PC-9 (cell line): ENCODE measurements around the gene B3GAT1. TPM values are rescaled to one million over a fixed set of nuclear protein-coding genes. Genes with fewer than 3 reads are reported as not detected.

Experiments used
- BruUV-seq: library from RNA; stranded (reverse); fragments of 400-500 nt; replicated peaks from 2 replicates; lab custom pipeline; 2021; lab: Mats Ljungman, UMichigan
- CTCF ChIA-PET: fragments of 300-600 bp; sonication (Branson Sonifier 250); formaldehyde crosslinking; loops from one replicate; lab custom pipeline; 2022; ENCODE audit warnings: antibody characterized with exemption; lab: Charles Lee
- POLR2A ChIA-PET: fragments of 300-600 bp; sonication (Branson Sonifier 250); formaldehyde crosslinking; loops from one replicate; lab custom pipeline; 2022; ENCODE audit warnings: antibody characterized with exemption; ENCODE audit not compliant: unreplicated experiment; lab: Charles Lee
- DNase-seq, 2 experiments: peaks; one replicate each; pipeline versions ENCODE4 v3.0.0 to v3.0.0-alpha.2; 2015 to 2022; ENCODE audit warnings: mixed read lengths in 1 of 2
- H2AFZ ChIP-seq: fragments of 200-600 bp; sonication (generic); 2 replicates; pipeline ENCODE4 v1.8.1; 2017; ENCODE audit warnings: antibody characterized with exemption
- H3F3A ChIP-seq: fragments of 200-600 bp; sonication (generic); 2 replicates; pipeline ENCODE4 v1.8.1; 2017; ENCODE audit warnings: antibody characterized with exemption, mild to moderate bottlenecking, low read depth; ENCODE audit not compliant: insufficient read depth
- H3K27ac ChIP-seq: fragments of 200-600 bp; sonication (generic); 2 replicates; pipeline ENCODE4 v1.6.1; 2016; ENCODE audit warnings: mixed run types
- H3K27me3 ChIP-seq: fragments of 200-600 bp; sonication (generic); 2 replicates; pipeline ENCODE4 v1.6.1; 2016; ENCODE audit warnings: low read depth, mixed run types; ENCODE audit not compliant: insufficient read depth
- H3K36me3 ChIP-seq: fragments of 200-600 bp; sonication (generic); 2 replicates; pipeline ENCODE4 v1.6.1; 2016; ENCODE audit warnings: low read depth, mixed run types
- H3K4me1 ChIP-seq: fragments of 200-600 bp; sonication (generic); replicated peaks from 2 replicates; pipeline ENCODE4 v1.6.1; 2016; ENCODE audit warnings: mixed run types; ENCODE audit not compliant: insufficient read depth
- H3K4me2 ChIP-seq: fragments of 200-600 bp; sonication (generic); 2 replicates; pipeline ENCODE4 v1.6.1; 2017; ENCODE audit warnings: mixed run types
- H3K4me3 ChIP-seq: fragments of 200-600 bp; sonication (generic); 2 replicates; pipeline ENCODE4 v1.6.1; 2016; ENCODE audit warnings: mixed run types
- H3K79me2 ChIP-seq: fragments of 200-600 bp; sonication (generic); 2 replicates; pipeline ENCODE4 v1.6.1; 2017; ENCODE audit warnings: low read depth, mixed run types
- H3K9me2 ChIP-seq: fragments of 200-600 bp; sonication (generic); 2 replicates; pipeline ENCODE4 v1.8.1; 2017; ENCODE audit warnings: mild to moderate bottlenecking; ENCODE audit not compliant: insufficient read depth
- H3K9me3 ChIP-seq: fragments of 200-600 bp; sonication (generic); 2 replicates; pipeline ENCODE4 v1.8.1; 2016; ENCODE audit warnings: low read depth; ENCODE audit not compliant: insufficient read depth
- H4K20me1 ChIP-seq: fragments of 200-600 bp; sonication (generic); 2 replicates; pipeline ENCODE4 v1.8.1; 2017; ENCODE audit not compliant: insufficient read depth
- EZH2 ChIP-seq: fragments of 200-600 bp; sonication (generic); IDR thresholded peaks from 2 replicates; pipeline ENCODE4 v1.8.0; 2017; ENCODE audit warnings: antibody characterized with exemption, low read depth
- intact Hi-C: fragments of 100-400 bp; cut with micrococcal nuclease; formaldehyde crosslinking; loops from one replicate; pipeline ENCODE4 v1.10.0; 2022; ENCODE audit not compliant: unreplicated experiment
- total RNA-seq: library from RNA; stranded (reverse); gene quantifications from 2 replicates; pipeline ENCODE4 v1.2.3, GENCODE V29; 2021
- TF ChIP-seq, protein P1 (sequence below): fragments of 200-600 bp; sonication (generic); conservative IDR thresholded peaks from 2 replicates; pipeline ENCODE4 v1.6.1; 2017; ENCODE audit warnings: mixed run types, antibody characterized with exemption, mild to moderate bottlenecking, moderate library complexity

Gene B3GAT1
- total RNA-seq, 1 experiment from 2014 or later, result not detected

DNA sequence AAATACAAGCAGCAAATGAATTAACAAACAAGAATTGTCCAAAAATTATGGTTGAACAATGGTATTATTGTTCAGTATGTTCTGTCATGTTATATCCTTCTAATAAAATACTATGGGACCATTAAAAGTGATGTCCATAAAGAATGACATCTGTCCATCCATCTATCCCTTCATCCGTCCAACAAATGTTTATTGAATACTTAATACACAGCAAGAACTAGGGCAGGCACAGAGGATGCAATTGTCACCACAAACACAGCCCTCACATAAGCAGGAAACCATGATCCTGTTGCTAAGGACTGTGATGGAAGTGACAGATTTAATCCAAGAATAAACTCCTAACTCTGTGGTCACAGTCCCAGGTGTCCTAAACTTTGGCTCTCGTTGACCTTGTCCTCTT, 20.7 kb upstream of the B3GAT1 start:
- BruUV-seq, result no TSS peak

DNA sequence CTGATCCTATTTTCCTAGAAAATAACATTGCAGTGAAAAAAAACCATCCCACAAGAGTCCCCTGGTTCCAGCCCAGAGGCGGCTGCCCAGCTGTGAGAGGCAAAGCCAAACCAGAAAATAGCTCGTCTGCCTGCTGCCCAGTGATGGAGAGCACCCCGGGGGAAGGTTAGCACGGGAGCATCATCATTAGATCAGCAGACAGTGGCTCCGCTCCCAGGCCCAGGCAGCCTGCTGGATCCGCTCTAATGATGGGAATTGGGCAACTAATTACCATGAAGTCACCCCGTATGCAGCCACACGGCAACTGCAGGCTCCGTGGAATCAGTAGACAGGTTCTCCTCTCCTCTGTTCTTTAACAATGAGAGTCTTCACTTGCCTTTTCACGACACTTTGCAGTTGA, 17.1 kb upstream of the B3GAT1 start:
- Histone ChIP-seq H3K9me3 (no peaks in the 10 kb centered on the region), H3K27me3 (peaks cover 99% of the 10 kb centered on the region), H3K4me2 (no peak overlapping the region), H3K4me1 (no peaks in the 10 kb centered on the region), H3F3A (no peaks in the 10 kb centered on the region), H2AFZ (no peak overlapping the region), H3K36me3 (no peaks in the 10 kb centered on the region), H4K20me1 (no peaks in the 10 kb centered on the region), H3K9me2 (no peaks in the 10 kb centered on the region), H3K4me3 (no peak overlapping the region), H3K27ac (no peak overlapping the region), H3K79me2 (no peaks in the 10 kb centered on the region)
- TF ChIP-seq, protein P1, sequence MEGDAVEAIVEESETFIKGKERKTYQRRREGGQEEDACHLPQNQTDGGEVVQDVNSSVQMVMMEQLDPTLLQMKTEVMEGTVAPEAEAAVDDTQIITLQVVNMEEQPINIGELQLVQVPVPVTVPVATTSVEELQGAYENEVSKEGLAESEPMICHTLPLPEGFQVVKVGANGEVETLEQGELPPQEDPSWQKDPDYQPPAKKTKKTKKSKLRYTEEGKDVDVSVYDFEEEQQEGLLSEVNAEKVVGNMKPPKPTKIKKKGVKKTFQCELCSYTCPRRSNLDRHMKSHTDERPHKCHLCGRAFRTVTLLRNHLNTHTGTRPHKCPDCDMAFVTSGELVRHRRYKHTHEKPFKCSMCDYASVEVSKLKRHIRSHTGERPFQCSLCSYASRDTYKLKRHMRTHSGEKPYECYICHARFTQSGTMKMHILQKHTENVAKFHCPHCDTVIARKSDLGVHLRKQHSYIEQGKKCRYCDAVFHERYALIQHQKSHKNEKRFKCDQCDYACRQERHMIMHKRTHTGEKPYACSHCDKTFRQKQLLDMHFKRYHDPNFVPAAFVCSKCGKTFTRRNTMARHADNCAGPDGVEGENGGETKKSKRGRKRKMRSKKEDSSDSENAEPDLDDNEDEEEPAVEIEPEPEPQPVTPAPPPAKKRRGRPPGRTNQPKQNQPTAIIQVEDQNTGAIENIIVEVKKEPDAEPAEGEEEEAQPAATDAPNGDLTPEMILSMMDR, result no peak
- no peak for TF ChIP-seq EZH2
- intact Hi-C loops, result no loop called here
- DNase-seq, result no peak
- BruUV-seq, result no TSS peak
- ChIA-PET POLR2A (no interaction called here), CTCF (no interaction called here)

More for the DNA sequence above, 20.7 kb upstream of the B3GAT1 start:
- H3K4me2 ChIP-seq, result no peak overlapping the region
- H3K9me3 ChIP-seq, result no peaks in the 10 kb centered on the region
- H3K4me1 ChIP-seq, result no peaks in the 10 kb centered on the region
- H3K79me2 ChIP-seq, result no peaks in the 10 kb centered on the region
- intact Hi-C loops, result no loop called here
- TF ChIP-seq EZH2, result no peak
- TF ChIP-seq, protein P1, result no peak
- H3K9me2 ChIP-seq, result no peaks in the 10 kb centered on the region
- H3K27ac ChIP-seq, result no peak overlapping the region
- no peaks in the 10 kb centered on the region for H4K20me1 ChIP-seq
- H3F3A ChIP-seq, result no peaks in the 10 kb centered on the region
- no peak overlapping the region for H2AFZ ChIP-seq
- CTCF ChIA-PET, result no interaction called here
- no peaks in the 10 kb centered on the region for H3K36me3 ChIP-seq
- no peak overlapping the region for H3K4me3 ChIP-seq
- POLR2A ChIA-PET, result no interaction called here
- H3K27me3 ChIP-seq, result peaks cover 99% of the 10 kb centered on the region
- DNase-seq, result no peak

DNA sequence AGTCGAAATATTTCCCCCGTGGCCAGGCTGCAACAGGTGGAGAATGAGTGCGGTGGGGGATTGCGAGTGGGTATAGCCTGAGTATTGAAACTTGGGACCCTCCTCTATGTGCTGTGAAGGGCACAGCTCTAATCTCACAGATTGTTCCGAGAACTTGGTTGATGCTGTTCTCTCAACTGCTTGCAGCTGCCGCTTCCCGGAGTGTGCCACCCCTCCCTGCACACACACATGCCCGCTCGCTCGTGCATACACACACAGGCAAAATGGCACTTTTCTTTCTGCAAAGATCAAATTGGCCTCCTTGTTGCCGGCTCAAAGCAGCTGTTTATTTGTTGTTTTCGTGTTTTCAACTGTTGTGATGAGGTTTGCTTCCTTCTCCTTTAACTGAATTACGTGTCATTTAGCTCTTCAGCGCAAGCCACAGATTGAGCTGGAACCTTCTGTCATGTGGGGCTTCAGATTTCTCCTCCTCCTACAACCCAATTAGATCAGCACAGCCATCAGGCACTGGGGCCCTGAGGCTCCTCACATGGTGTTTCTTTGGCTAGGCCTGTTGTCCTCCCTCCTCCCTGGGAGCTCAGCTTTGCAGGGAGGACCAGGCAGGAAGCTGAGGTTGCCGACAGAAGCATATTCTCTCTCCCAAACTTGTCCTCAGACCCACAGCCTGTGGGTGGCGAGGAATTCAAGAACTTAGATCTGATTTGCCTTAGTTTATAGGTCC, 13.9 kb upstream of the B3GAT1 start:
- Histone ChIP-seq H3K27me3 (peaks cover 100% of the 10 kb centered on the region), H3K4me3 (no peak overlapping the region), H3K9me2 (no peaks in the 10 kb centered on the region), H3K36me3 (no peaks in the 10 kb centered on the region), H3K9me3 (no peaks in the 10 kb centered on the region), H3F3A (no peaks in the 10 kb centered on the region), H2AFZ (no peak overlapping the region), H3K4me2 (no peak overlapping the region), H3K79me2 (no peaks in the 10 kb centered on the region), H4K20me1 (no peaks in the 10 kb centered on the region), H3K27ac (no peak overlapping the region), H3K4me1 (no peaks in the 10 kb centered on the region)
- ChIA-PET POLR2A (no interaction called here), CTCF (no interaction called here)
- TF ChIP-seq, protein P1, result no peak
- TF ChIP-seq EZH2, result no peak
- intact Hi-C loops, result no loop called here
- no TSS peak for BruUV-seq
- no peak for DNase-seq
